HEK293 (cell line): Measurements from ENCODE around the gene HUS1B.
A peak's percentile ranks its signal among the peaks of the same experiment; 100 is the strongest.

Source experiments
- CTCF ChIA-PET: fragments of 350-600 bp; formaldehyde crosslinking; extraction: SDS; loops from one replicate; lab custom pipeline; 2021; ENCODE audit warnings: antibody characterized with exemption; lab: Yijun Ruan, JAX
- POLR2A ChIA-PET: fragments of 300-600 bp; formaldehyde crosslinking; extraction: SDS; loops from one replicate; lab custom pipeline; 2020; ENCODE audit warnings: antibody characterized with exemption, inconsistent platforms; lab: Yijun Ruan, JAX
- H3K27ac ChIP-seq: fragments of 200-500 bp; sonication (Bioruptor generic); 2 replicates; pipeline ENCODE4 v1.5.1; 2014; ENCODE audit warnings: low read depth, low read length, control low read depth, inconsistent platforms; ENCODE audit errors: extremely low read depth
- H3K36me3 ChIP-seq, 2 experiments: fragments of 200-500 bp in 1 of 2; sonication (Bioruptor generic) in 1 of 2; 1 replicate in 1 of 2; 2 replicates in 1 of 2; pipeline ENCODE4 v1.5.1; 2014 to 2017; ENCODE audit warnings: inconsistent platforms in 2 of 2, low read length in 2 of 2; ENCODE audit not compliant: control insufficient read depth in 2 of 2, insufficient read depth in 1 of 2
- H3K4me1 ChIP-seq: fragments of 200-500 bp; sonication (Bioruptor generic); 2 replicates; pipeline ENCODE4 v1.5.1; 2014; ENCODE audit warnings: mild to moderate bottlenecking, low read length, inconsistent platforms; ENCODE audit not compliant: control insufficient read depth, insufficient read depth
- H3K4me3 ChIP-seq: 2 replicates; pipeline ENCODE4 v1.5.1; 2011; ENCODE audit warnings: low read depth, mild to moderate bottlenecking, control low read depth, low read length, moderate library complexity
- H3K9me3 ChIP-seq: fragments of 200-500 bp; sonication (Bioruptor generic); 2 replicates; pipeline ENCODE4 v1.5.1; 2014; ENCODE audit warnings: low read depth, low read length, inconsistent platforms; ENCODE audit not compliant: control insufficient read depth, insufficient read depth
- EGR2 ChIP-seq: fragments of 450-650 bp; formaldehyde crosslinking; IDR thresholded peaks from 2 replicates; pipeline ENCODE4 v1.5.1; 2016; ENCODE audit warnings: low read depth, missing biosample characterization, missing genetic modification characterization
- KLF10 ChIP-seq: fragments of 450-650 bp; IDR thresholded peaks from 2 replicates; pipeline ENCODE4 v1.5.1; 2018; ENCODE audit warnings: missing biosample characterization, mild to moderate bottlenecking, missing genetic modification characterization
- PRDM6 ChIP-seq: fragments of 450-650 bp; formaldehyde crosslinking; IDR thresholded peaks from 2 replicates; pipeline ENCODE4 v1.5.1; 2017; ENCODE audit warnings: missing biosample characterization, missing genetic modification characterization
- ZBTB1 ChIP-seq: fragments of 450-650 bp; formaldehyde crosslinking; IDR thresholded peaks from 2 replicates; pipeline ENCODE4 v1.5.1; 2016; ENCODE audit warnings: missing biosample characterization, missing genetic modification characterization
- ZBTB6 ChIP-seq: fragments of 450-650 bp; formaldehyde crosslinking; IDR thresholded peaks from 2 replicates; pipeline ENCODE4 v1.5.1; 2017; ENCODE audit warnings: missing biosample characterization, missing genetic modification characterization
- ZNF202 ChIP-seq: fragments of 450-650 bp; formaldehyde crosslinking; IDR thresholded peaks from 2 replicates; pipeline ENCODE4 v1.5.1; 2016; ENCODE audit warnings: missing biosample characterization, missing genetic modification characterization, borderline replicate concordance
- ZNF341 ChIP-seq: fragments of 450-650 bp; formaldehyde crosslinking; IDR thresholded peaks from 2 replicates; pipeline ENCODE4; 2016; ENCODE audit warnings: low read depth, missing biosample characterization, missing genetic modification characterization
- ZNF366 ChIP-seq: fragments of 450-650 bp; formaldehyde crosslinking; conservative IDR thresholded peaks from 2 replicates; pipeline ENCODE4 v1.5.1; 2016; ENCODE audit warnings: missing biosample characterization, missing genetic modification characterization
- ZNF544 ChIP-seq: fragments of 450-650 bp; formaldehyde crosslinking; IDR thresholded peaks from 2 replicates; pipeline ENCODE4 v1.5.0; 2017; ENCODE audit warnings: missing biosample characterization, missing genetic modification characterization
- ZNF549 ChIP-seq: fragments of 450-650 bp; IDR thresholded peaks from 2 replicates; pipeline ENCODE4 v1.5.1; 2018; ENCODE audit warnings: missing biosample characterization, missing genetic modification characterization, mild to moderate bottlenecking, inconsistent platforms, moderate library complexity
- ZNF555 ChIP-seq: fragments of 450-650 bp; formaldehyde crosslinking; conservative IDR thresholded peaks from 2 replicates; pipeline ENCODE4 v1.5.1; 2017; ENCODE audit warnings: missing biosample characterization, mild to moderate bottlenecking, missing genetic modification characterization, inconsistent platforms
- ZNF664 ChIP-seq: fragments of 450-650 bp; formaldehyde crosslinking; IDR thresholded peaks from 2 replicates; pipeline ENCODE4 v1.5.1; 2016; ENCODE audit warnings: missing biosample characterization, missing genetic modification characterization
- TF ChIP-seq, protein P1 (sequence below): fragments of 450-650 bp; formaldehyde crosslinking; IDR thresholded peaks from 2 replicates; pipeline ENCODE4 v1.5.1; 2016; ENCODE audit warnings: missing biosample characterization, missing genetic modification characterization

Gene HUS1B

GRCh38 chr6:654136-654535 is 2.8 kb downstream of the HUS1B start:
- Histone ChIP-seq H3K36me3 (peaks cover 0 to 7% of the 10 kb centered on the region in 2 experiments; a peak in 2 of 3 replicates), H3K4me3 (no peak overlapping the region), H3K27ac (no peak overlapping the region), H3K4me1 (peaks cover 30% of the 10 kb centered on the region), H3K9me3 (no peaks in the 10 kb centered on the region)
- CTCF ChIA-PET = interaction anchor here (1.0 to 1.4 kb wide), 2 partner anchors 26 to 60 kb away, joined by 3 read pairs; no protein-coding TSS in a partner anchor
- TF ChIP-seq EGR2 (tag by site-specific recombination) (no peak), ZBTB6 (tag by site-specific recombination) (no peak), ZNF366 (tag by site-specific recombination) (no peak), ZNF664 (tag by site-specific recombination) (no peak), ZNF544 (tag by site-specific recombination) (no peak)
- TF ChIP-seq, protein P1, sequence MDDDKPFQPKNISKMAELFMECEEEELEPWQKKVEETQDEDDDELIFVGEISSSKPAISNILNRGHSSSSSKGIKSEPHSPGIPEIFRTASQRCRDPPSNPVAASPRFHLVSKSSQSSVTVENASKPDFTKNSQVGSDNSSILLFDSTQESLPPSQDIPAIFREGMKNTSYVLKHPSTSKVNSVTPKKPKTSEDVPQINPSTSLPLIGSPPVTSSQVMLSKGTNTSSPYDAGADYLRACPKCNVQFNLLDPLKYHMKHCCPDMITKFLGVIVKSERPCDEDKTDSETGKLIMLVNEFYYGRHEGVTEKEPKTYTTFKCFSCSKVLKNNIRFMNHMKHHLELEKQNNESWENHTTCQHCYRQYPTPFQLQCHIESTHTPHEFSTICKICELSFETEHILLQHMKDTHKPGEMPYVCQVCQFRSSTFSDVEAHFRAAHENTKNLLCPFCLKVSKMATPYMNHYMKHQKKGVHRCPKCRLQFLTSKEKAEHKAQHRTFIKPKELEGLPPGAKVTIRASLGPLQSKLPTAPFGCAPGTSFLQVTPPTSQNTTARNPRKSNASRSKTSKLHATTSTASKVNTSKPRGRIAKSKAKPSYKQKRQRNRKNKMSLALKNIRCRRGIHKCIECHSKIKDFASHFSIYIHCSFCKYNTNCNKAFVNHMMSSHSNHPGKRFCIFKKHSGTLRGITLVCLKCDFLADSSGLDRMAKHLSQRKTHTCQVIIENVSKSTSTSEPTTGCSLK = no peak
- POLR2A ChIA-PET = interaction anchor here (1.1 kb wide), 1 partner anchor 29 kb away, joined by 3 read pairs; no protein-coding TSS in a partner anchor

GRCh38 chr6:652865-653264 is 4.0 kb downstream of the HUS1B start:
- POLR2A ChIA-PET = no interaction called here
- TF ChIP-seq ZNF341 (tag by site-specific recombination) (no peak), ZNF555 (no peak), ZNF549 (tag by site-specific recombination) (no peak), ZBTB1 (tag by site-specific recombination) (no peak)

DNA sequence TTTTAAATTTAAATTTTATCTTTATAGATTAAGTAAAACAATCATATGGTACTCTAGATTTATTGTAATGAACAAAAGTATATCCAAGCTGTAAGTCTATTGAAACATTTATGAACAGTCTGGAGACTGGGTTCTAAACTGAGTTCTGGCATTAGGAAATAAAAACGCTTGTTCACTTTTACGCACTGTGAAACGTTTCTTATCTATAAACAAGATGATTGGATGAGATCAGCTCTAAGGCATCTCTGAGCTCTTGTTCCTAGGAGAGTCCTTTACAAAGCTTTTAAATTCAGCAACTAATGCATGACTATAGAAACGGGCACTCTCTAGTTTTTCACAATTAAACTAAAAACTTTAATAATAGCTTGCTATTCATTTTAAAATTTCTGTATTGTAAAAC is 6.8 kb downstream of the HUS1B start:
- CTCF ChIA-PET = interaction anchor here (0.6 to 1.5 kb wide), 7 partner anchors 22 to 461 kb away, joined by 3 to 5 read pairs (median 3); partner anchors contain the start of gene EXOC2
- Histone ChIP-seq H3K4me1 (peaks cover 22% of the 10 kb centered on the region), H3K36me3 (no peaks in the 10 kb centered on the region; a peak in 1 of 3 replicates), H3K9me3 (no peaks in the 10 kb centered on the region), H3K4me3 (no peak overlapping the region), H3K27ac (no peak overlapping the region)
- TF ChIP-seq KLF10 (tag by site-specific recombination) (0 out of 2 replicates have a peak, but pooled peaks have one; percentile 13), PRDM6 (tag by site-specific recombination) (peak; percentile 65), ZNF202 (tag by site-specific recombination) (no peak)
- POLR2A ChIA-PET = interaction anchor here (0.7 to 1.1 kb wide), 3 partner anchors 10 to 42 kb away, joined by 4 to 11 read pairs (median 6); partner anchors contain the start of gene EXOC2

More at GRCh38 chr6:652865-653264, 4.0 kb downstream of the HUS1B start:
- no peak overlapping the region for H3K27ac ChIP-seq
- CTCF ChIA-PET = interaction anchor here (1.0 to 1.5 kb wide), 3 partner anchors 30 to 58 kb away, joined by 3 to 4 read pairs (median 4); no protein-coding TSS in a partner anchor
- peaks cover 25% of the 10 kb centered on the region for H3K4me1 ChIP-seq
- H3K36me3 ChIP-seq = peaks cover 0 to 7% of the 10 kb centered on the region in 2 experiments; a peak in 2 of 3 replicates
- no peaks in the 10 kb centered on the region for H3K9me3 ChIP-seq
- no peak overlapping the region for H3K4me3 ChIP-seq
